H9 (cell line): ENCODE measurements around the gene KIF9. TPM values are rescaled to one million over a fixed set of nuclear protein-coding genes. Genes with fewer than 3 reads are reported as not detected.
"Not testable (repeated sequence)": the region's sequence is repeated elsewhere in the genome, so short reads cannot be mapped to it uniquely, and the experiment has no call there.

ENCODE experiments used
- DNase-seq: peaks from one replicate; pipeline ENCODE4 v3.0.0-alpha.2; 2017
- H2AFZ ChIP-seq: one replicate; pipeline ENCODE4 v1.6.1; 2013; ENCODE audit warnings: mild to moderate bottlenecking, low read length, control low read depth, moderate library complexity
- H2AK5ac ChIP-seq: 2 replicates; pipeline ENCODE4 v1.6.1; 2013; ENCODE audit warnings: low read length, control low read depth, mixed read lengths; ENCODE audit not compliant: insufficient read length
- H2BK120ac ChIP-seq: one replicate; pipeline ENCODE4 v1.6.1; 2013; ENCODE audit warnings: low read depth, mild to moderate bottlenecking, low read length, control low read depth, inconsistent platforms; ENCODE audit not compliant: poor library complexity, severe bottlenecking
- H2BK12ac ChIP-seq: 2 replicates; pipeline ENCODE4 v1.6.1; 2013; ENCODE audit warnings: low read length, control low read depth, mixed read lengths, low read depth; ENCODE audit not compliant: insufficient read length
- H2BK15ac ChIP-seq: 2 replicates; pipeline ENCODE4 v1.6.1; 2013; ENCODE audit warnings: low read depth, low read length, control low read depth
- H2BK20ac ChIP-seq: one replicate; pipeline ENCODE4 v1.6.1; 2013; ENCODE audit warnings: low read depth, mild to moderate bottlenecking, low read length, control low read depth, inconsistent platforms; ENCODE audit not compliant: poor library complexity, severe bottlenecking
- H2BK5ac ChIP-seq: 2 replicates; pipeline ENCODE4 v1.6.1; 2013; ENCODE audit warnings: low read length, control low read depth, mixed read lengths; ENCODE audit not compliant: insufficient read length
- H3K14ac ChIP-seq: 2 replicates; pipeline ENCODE4 v1.6.1; 2013; ENCODE audit warnings: low read length, control low read depth; ENCODE audit not compliant: insufficient read depth
- H3K18ac ChIP-seq: 2 replicates; pipeline ENCODE4 v1.6.1; 2013; ENCODE audit warnings: low read depth, mild to moderate bottlenecking, mixed read lengths, low read length, control low read depth; ENCODE audit not compliant: insufficient read length
- H3K23ac ChIP-seq: 2 replicates; pipeline ENCODE4 v1.6.1; 2013; ENCODE audit warnings: low read length, control low read depth, mixed read lengths, low read depth; ENCODE audit not compliant: insufficient read length
- H3K23me2 ChIP-seq: 2 replicates; pipeline ENCODE4 v1.6.1; 2013; ENCODE audit warnings: low read depth, mild to moderate bottlenecking, mixed read lengths, low read length, control low read depth; ENCODE audit not compliant: insufficient read length, poor library complexity, severe bottlenecking
- H3K27ac ChIP-seq: 2 replicates; pipeline ENCODE4 v1.5.1; 2013; ENCODE audit warnings: low read length, control low read depth, mixed read lengths, low read depth; ENCODE audit not compliant: insufficient read length
- H3K27me3 ChIP-seq: 2 replicates; pipeline ENCODE4 v1.6.1; 2013; ENCODE audit warnings: low read length, control low read depth, inconsistent platforms; ENCODE audit not compliant: insufficient read depth
- H3K4ac ChIP-seq: 2 replicates; pipeline ENCODE4 v1.6.1; 2013; ENCODE audit warnings: low read depth, mild to moderate bottlenecking, control low read depth, inconsistent platforms, low read length, moderate library complexity
- H3K4me1 ChIP-seq: 2 replicates; pipeline ENCODE4 v1.6.1; 2013; ENCODE audit warnings: low read length, control low read depth, inconsistent platforms; ENCODE audit not compliant: insufficient read depth
- H3K4me2 ChIP-seq: 2 replicates; pipeline ENCODE4 v1.6.1; 2013; ENCODE audit warnings: low read length, control low read depth, mixed read lengths; ENCODE audit not compliant: insufficient read length, insufficient read depth
- H3K56ac ChIP-seq: 2 replicates; pipeline ENCODE4 v1.6.1; 2013; ENCODE audit warnings: low read depth, mild to moderate bottlenecking, mixed read lengths, low read length, control low read depth; ENCODE audit not compliant: insufficient read length
- H3K79me1 ChIP-seq: 2 replicates; pipeline ENCODE4 v1.6.1; 2013; ENCODE audit warnings: low read depth, mild to moderate bottlenecking, moderate library complexity, low read length, control low read depth, inconsistent platforms; ENCODE audit not compliant: insufficient read depth, poor library complexity, severe bottlenecking
- H3K79me2 ChIP-seq: 2 replicates; pipeline ENCODE4 v1.6.1; 2013; ENCODE audit warnings: low read length, control low read depth, inconsistent platforms; ENCODE audit not compliant: insufficient read depth
- H3K9ac ChIP-seq: 2 replicates; pipeline ENCODE4 v1.6.1; 2013; ENCODE audit warnings: low read length, control low read depth, mixed read lengths; ENCODE audit not compliant: insufficient read length; ENCODE audit errors: extremely low read depth
- H3K9me3 ChIP-seq: one replicate; pipeline ENCODE4 v1.6.1; 2013; ENCODE audit warnings: low read depth, low read length, inconsistent platforms; ENCODE audit not compliant: control insufficient read depth
- H3T11ph ChIP-seq: one replicate; pipeline ENCODE4 v1.6.1; 2013; ENCODE audit warnings: mild to moderate bottlenecking, low read length, control low read depth, inconsistent platforms
- H4K20me1 ChIP-seq: one replicate; pipeline ENCODE4 v1.6.1; 2013; ENCODE audit not compliant: control insufficient read depth, insufficient read length, insufficient read depth
- H4K5ac ChIP-seq: 2 replicates; pipeline ENCODE4 v1.6.1; 2013; ENCODE audit warnings: low read depth, mild to moderate bottlenecking, mixed read lengths, low read length, control low read depth; ENCODE audit not compliant: insufficient read length
- H4K8ac ChIP-seq: replicated peaks from 2 replicates; pipeline ENCODE4 v1.6.1; 2013; ENCODE audit warnings: low read length, control low read depth, mixed read lengths, low read depth; ENCODE audit not compliant: insufficient read length
- H4K91ac ChIP-seq: 2 replicates; pipeline ENCODE4 v1.6.1; 2013; ENCODE audit warnings: low read depth, mild to moderate bottlenecking, moderate library complexity, mixed read lengths, low read length, control low read depth; ENCODE audit not compliant: insufficient read length
- H3K27ac Mint-ChIP-seq, 3 experiments: 2 replicates in 2 of 3; 3 replicates in 1 of 3; pipeline ENCODE4 v1.8.0; 2020 to 2021; ENCODE audit warnings: mixed read lengths in 3 of 3, mild to moderate bottlenecking in 1 of 3, moderate library complexity in 1 of 3
- H3K27me3 Mint-ChIP-seq: 2 replicates; pipeline ENCODE4 v1.8.0; 2021; ENCODE audit warnings: low read depth, mild to moderate bottlenecking, moderate library complexity, mixed read lengths
- H3K36me3 Mint-ChIP-seq, 3 experiments: 2 replicates in 2 of 3; 3 replicates in 1 of 3; pipeline ENCODE4 v1.8.0; 2020 to 2021; ENCODE audit warnings: low read depth in 3 of 3, mixed read lengths in 3 of 3; ENCODE audit not compliant: insufficient read depth in 1 of 3
- H3K4me1 Mint-ChIP-seq, 2 experiments: 2 replicates each; pipeline ENCODE4 v1.8.0; 2020; ENCODE audit warnings: mixed read lengths in 2 of 2
- H3K4me3 Mint-ChIP-seq, 2 experiments: 2 replicates in 1 of 2; 3 replicates in 1 of 2; pipeline ENCODE4 v1.8.0; 2020 to 2021; ENCODE audit warnings: mild to moderate bottlenecking in 2 of 2, mixed read lengths in 2 of 2, moderate library complexity in 1 of 2
- H3K9me3 Mint-ChIP-seq, 2 experiments: 2 replicates in 1 of 2; 3 replicates in 1 of 2; pipeline ENCODE4 v1.8.0; 2020; ENCODE audit warnings: mild to moderate bottlenecking in 2 of 2, mixed read lengths in 2 of 2, moderate library complexity in 1 of 2
- WGBS: extraction: QIAGEN DNeasy Blood & Tissue Kit; methylation state at CpG from one replicate; pipeline ENCODE4 v1.1.7; 2013; ENCODE audit warnings: missing lambda C conversion rate, low lambda C conversion rate, mixed read lengths; ENCODE audit not compliant: insufficient read length; ENCODE audit errors: extremely low coverage; 5-methylcytosine and 5-hydroxymethylcytosine counted together
- total RNA-seq: library from RNA; stranded (reverse); gene quantifications from 2 replicates; pipeline ENCODE4 v1.2.1, GENCODE V29; 2021
- TF ChIP-seq, protein P1 (sequence below): fragments of 200-600 bp; sonication (generic); conservative IDR thresholded peaks from 3 replicates; pipeline ENCODE4 v1.8.0; 2021; ENCODE audit warnings: antibody characterized with exemption, mild to moderate bottlenecking

KIF9 gene
- total RNA-seq, 1 experiment from 2014 or later = 8.4 TPM

- H3K79me1 ChIP-seq = peaks cover 2% of the 10 kb centered on the region
- H4K91ac ChIP-seq = no peak overlapping the region
- H3T11ph ChIP-seq = no peak overlapping the region
- no peak overlapping the region for H2BK20ac ChIP-seq
- no peak overlapping the region for H3K18ac ChIP-seq
- Mint-ChIP-seq H3K27ac (peak overlapping the region in 1 of 3 experiments; percentile 0; a peak in 2 of 7 replicates), H3K4me3 (no peak overlapping the region), H3K27me3 (no peaks in the 10 kb centered on the region), H3K4me1 (peaks cover 5 to 8% of the 10 kb centered on the region in 2 experiments), H3K9me3 (peaks cover 10 to 17% of the 10 kb centered on the region in 2 experiments), H3K36me3 (peaks cover 26 to 42% (median 35%) of the 10 kb centered on the region in 3 experiments)
- H3K23ac ChIP-seq = no peak overlapping the region
- TF ChIP-seq, protein P1, sequence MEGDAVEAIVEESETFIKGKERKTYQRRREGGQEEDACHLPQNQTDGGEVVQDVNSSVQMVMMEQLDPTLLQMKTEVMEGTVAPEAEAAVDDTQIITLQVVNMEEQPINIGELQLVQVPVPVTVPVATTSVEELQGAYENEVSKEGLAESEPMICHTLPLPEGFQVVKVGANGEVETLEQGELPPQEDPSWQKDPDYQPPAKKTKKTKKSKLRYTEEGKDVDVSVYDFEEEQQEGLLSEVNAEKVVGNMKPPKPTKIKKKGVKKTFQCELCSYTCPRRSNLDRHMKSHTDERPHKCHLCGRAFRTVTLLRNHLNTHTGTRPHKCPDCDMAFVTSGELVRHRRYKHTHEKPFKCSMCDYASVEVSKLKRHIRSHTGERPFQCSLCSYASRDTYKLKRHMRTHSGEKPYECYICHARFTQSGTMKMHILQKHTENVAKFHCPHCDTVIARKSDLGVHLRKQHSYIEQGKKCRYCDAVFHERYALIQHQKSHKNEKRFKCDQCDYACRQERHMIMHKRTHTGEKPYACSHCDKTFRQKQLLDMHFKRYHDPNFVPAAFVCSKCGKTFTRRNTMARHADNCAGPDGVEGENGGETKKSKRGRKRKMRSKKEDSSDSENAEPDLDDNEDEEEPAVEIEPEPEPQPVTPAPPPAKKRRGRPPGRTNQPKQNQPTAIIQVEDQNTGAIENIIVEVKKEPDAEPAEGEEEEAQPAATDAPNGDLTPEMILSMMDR = no peak
- H2BK5ac ChIP-seq = no peak overlapping the region
- no peak overlapping the region for H4K5ac ChIP-seq
- peaks cover 3% of the 10 kb centered on the region; the same call in 1 of the 2 replicates for H3K79me2 ChIP-seq
- no peak overlapping the region for H3K27ac ChIP-seq
- H2AFZ ChIP-seq = no peak overlapping the region
- H2BK12ac ChIP-seq = no peak overlapping the region
- H2AK5ac ChIP-seq = no peak overlapping the region
- no peak overlapping the region for H2BK15ac ChIP-seq
- no peaks in the 10 kb centered on the region for H3K27me3 ChIP-seq
- H3K4me1 ChIP-seq = no peaks in the 10 kb centered on the region
- no peaks in the 10 kb centered on the region for H3K9me3 ChIP-seq
- WGBS = no CpG with 5 or more reads among the region's 4 CpGs
- H3K14ac ChIP-seq = no peak overlapping the region
- no peak overlapping the region for H3K4me2 ChIP-seq
- no peak overlapping the region for H4K8ac ChIP-seq
- no peaks in the 10 kb centered on the region for H3K23me2 ChIP-seq
- no peak overlapping the region for H3K9ac ChIP-seq
- no peak overlapping the region for H3K56ac ChIP-seq
- no peak for DNase-seq
- H2BK120ac ChIP-seq = no peak overlapping the region
- no peaks in the 10 kb centered on the region for H4K20me1 ChIP-seq
- H3K4ac ChIP-seq = no peak overlapping the region
These were observed 27.8 kb upstream of the KIF9 start for GRCh38 chr3:47310391-47310790.

DNA sequence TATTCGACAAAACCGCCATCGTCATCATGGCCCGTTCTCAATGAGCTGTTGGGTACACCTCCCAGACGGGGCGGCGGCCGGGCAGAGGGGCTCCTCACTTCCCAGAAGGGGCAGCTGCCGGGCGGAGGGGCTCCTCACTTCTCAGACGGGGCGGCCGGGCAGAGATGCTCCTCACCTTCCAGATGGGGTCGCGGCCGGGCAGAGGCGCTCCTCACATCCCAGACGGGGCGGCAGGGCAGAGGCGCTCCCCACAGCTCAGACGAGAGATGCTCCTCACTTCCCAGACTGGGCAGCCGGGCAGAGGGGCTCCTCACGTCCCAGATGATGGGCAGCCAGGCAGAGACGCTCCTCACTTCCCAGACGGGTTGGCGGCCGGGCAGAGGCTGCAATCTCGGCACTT is 26.6 kb upstream of the KIF9 start:
- Mint-ChIP-seq H3K36me3 (peaks cover 30 to 44% (median 39%) of the 10 kb centered on the region in 3 experiments), H3K9me3 (peaks cover 10 to 17% of the 10 kb centered on the region in 2 experiments)
- not testable (repeated sequence) for H3K4me1 Mint-ChIP-seq, H2AK5ac ChIP-seq, H4K91ac ChIP-seq, H3K23ac ChIP-seq, H3K27me3 ChIP-seq, H3K9ac ChIP-seq, H2AFZ ChIP-seq, H3K23me2 ChIP-seq, H3K4me3 Mint-ChIP-seq, H3K9me3 ChIP-seq, H3K56ac ChIP-seq, DNase-seq, H2BK120ac ChIP-seq, H3K14ac ChIP-seq, H4K8ac ChIP-seq, H3K27ac Mint-ChIP-seq, H4K20me1 ChIP-seq, H3K79me2 ChIP-seq, H3T11ph ChIP-seq, H2BK20ac ChIP-seq, H4K5ac ChIP-seq, H3K27me3 Mint-ChIP-seq, H3K4me1 ChIP-seq, H3K27ac ChIP-seq, H3K18ac ChIP-seq, H3K4me2 ChIP-seq, H2BK12ac ChIP-seq, H3K4ac ChIP-seq, H3K79me1 ChIP-seq, H2BK5ac ChIP-seq, H2BK15ac ChIP-seq
- WGBS = no CpG with 5 or more reads among the region's 28 CpGs
